H1 (cell line): ENCODE results near the gene TMEM232. TPM values are rescaled to one million over a fixed set of nuclear protein-coding genes. Genes with fewer than 3 reads are reported as not detected.

Experiments used
- polyA plus RNA-seq, 7 experiments: library from polyadenylated mRNA; depleted of rRNA in 3 of 7; stranded (reverse) in 5 of 7; unstranded in 2 of 7; fragments of >200 nt in 5 of 7; fragments of 200-250 nt in 2 of 7; gene quantifications; 1 replicate in 5 of 7; 2 replicates in 1 of 7; 4 replicates in 1 of 7; pipeline versions ENCODE4 v1.2.1 to v1.2.3, GENCODE V29; 2011 to 2013; ENCODE audit warnings: missing spikeins in 2 of 7, mixed read lengths in 2 of 7
- total RNA-seq: library from RNA; stranded (reverse); fragmentation: NEBNext Ultra II Directional; extraction: Animal tissue kit (Norgen Biotek cat#: 25700); gene quantifications from 2 replicates; pipeline ENCODE4 v1.2.1, GENCODE V29; 2021
- TF ChIP-seq, protein P1 (sequence below), 3 experiments: IDR thresholded peaks; 1 replicate in 2 of 3; 2 replicates in 1 of 3; pipeline versions ENCODE4 v1.5.1 to v1.6.1; 2011; ENCODE audit warnings: low read length in 3 of 3, mild to moderate bottlenecking in 3 of 3, inconsistent platforms in 2 of 3, low read depth in 1 of 3, moderate library complexity in 1 of 3; ENCODE audit not compliant: insufficient read depth in 1 of 3; ENCODE audit errors: control extremely low read depth in 1 of 3

TMEM232 gene
- total and polyA plus RNA-seq, 2 of the 8 experiments (the other 6 are each of a cell fraction or from before 2014, with no cell fraction given): 0.38 to 1.3 TPM

DNA sequence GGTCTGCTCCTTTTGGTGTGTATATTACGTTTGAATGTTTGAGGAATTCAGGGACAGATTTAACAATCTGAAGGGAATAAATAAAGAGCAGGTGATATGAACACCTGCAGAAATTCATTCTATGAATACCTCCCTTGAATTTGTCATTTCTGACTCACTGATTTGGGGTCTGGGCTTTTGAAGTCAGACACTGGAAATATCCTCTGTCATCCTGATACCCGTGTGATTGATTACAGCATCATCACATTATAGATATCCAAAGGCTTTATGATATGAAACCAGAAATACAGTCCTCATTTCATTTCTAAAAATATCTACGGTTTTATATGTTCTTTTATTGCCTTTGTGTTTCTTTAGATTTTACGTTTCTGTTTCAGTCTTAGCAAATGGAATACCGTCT, 68.5 kb downstream of the TMEM232 start (continued):
- TF ChIP-seq, protein P1, sequence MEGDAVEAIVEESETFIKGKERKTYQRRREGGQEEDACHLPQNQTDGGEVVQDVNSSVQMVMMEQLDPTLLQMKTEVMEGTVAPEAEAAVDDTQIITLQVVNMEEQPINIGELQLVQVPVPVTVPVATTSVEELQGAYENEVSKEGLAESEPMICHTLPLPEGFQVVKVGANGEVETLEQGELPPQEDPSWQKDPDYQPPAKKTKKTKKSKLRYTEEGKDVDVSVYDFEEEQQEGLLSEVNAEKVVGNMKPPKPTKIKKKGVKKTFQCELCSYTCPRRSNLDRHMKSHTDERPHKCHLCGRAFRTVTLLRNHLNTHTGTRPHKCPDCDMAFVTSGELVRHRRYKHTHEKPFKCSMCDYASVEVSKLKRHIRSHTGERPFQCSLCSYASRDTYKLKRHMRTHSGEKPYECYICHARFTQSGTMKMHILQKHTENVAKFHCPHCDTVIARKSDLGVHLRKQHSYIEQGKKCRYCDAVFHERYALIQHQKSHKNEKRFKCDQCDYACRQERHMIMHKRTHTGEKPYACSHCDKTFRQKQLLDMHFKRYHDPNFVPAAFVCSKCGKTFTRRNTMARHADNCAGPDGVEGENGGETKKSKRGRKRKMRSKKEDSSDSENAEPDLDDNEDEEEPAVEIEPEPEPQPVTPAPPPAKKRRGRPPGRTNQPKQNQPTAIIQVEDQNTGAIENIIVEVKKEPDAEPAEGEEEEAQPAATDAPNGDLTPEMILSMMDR (IDR thresholded peaks at IDR 0.05; ENCODE audit: control extremely low read depth in 1 of 3, insufficient read depth in 1 of 3, low read depth in 1 of 3, low read length in 3 of 3): no peak
